ENCODE results near the gene HCN3.

The HCN3 gene

GRCh38 chr1:155329980-155330598 lies 52.8 kb downstream of the HCN3 start:
- FAIRE-seq (no peak), DNase-seq (ENCODE audit: insufficient read length, low spot score) (no peak)
- no peak for TF ChIP-seq CTCF (IDR thresholded peaks at IDR 0.05; ENCODE audit: insufficient read depth, missing control alignments)

GRCh38 chr1:155334962-155335361 lies 57.7 kb downstream of the HCN3 start:
- FAIRE-seq (no peak), DNase-seq (ENCODE audit: insufficient read length, low spot score) (no peak)
- no peak for TF ChIP-seq CTCF (IDR thresholded peaks at IDR 0.05; ENCODE audit: insufficient read depth, missing control alignments)

All from D721Med (cell line).